Measurements from ENCODE around the gene CBLL1. TPM values are rescaled to one million over a fixed set of nuclear protein-coding genes. Genes with fewer than 3 reads are reported as not detected.

CBLL1 gene
- total and polyA plus RNA-seq, 2 of the 4 experiments (the other 2 are of a cell fraction): 15.6 to 19.0 TPM

- intact Hi-C loops (cut with micrococcal nuclease) (no loop called here), dilution Hi-C loops (cut with HindIII; ENCODE audit: low sequenced_read_pairs, unreplicated experiment) (loop anchor here (25.0 kb wide), 1 partner anchor 249 kb away; the partner anchor contains the start of gene GPR22), in situ Hi-C loops (cut with MboI; ENCODE audit: low sequenced_read_pairs) (no loop called here)
- H3K27ac ChIP-seq (ENCODE audit: insufficient read depth, low read length): no peak overlapping the region
- H2BK5ac ChIP-seq (ENCODE audit: low read depth, low read length, poor library complexity, severe bottlenecking): peak overlapping the region; percentile 69
- H4K5ac ChIP-seq (ENCODE audit: low read depth, low read length): no peak overlapping the region
- peaks cover 3% of the 10 kb centered on the region for H3K9me1 ChIP-seq (ENCODE audit: insufficient read depth, low read length)
- POLR2A ChIA-PET (ENCODE audit: unreplicated experiment): no interaction called here
- no peak overlapping the region for H3K23ac ChIP-seq (ENCODE audit: low read depth, low read length)
- no peak overlapping the region for H3K9ac ChIP-seq (ENCODE audit: low read depth, low read length)
- CTCF ChIA-PET: interaction anchor here (0.6 kb wide), 1 partner anchor 19 kb away, joined by 3 read pairs; no protein-coding TSS in a partner anchor
- H2AK9ac ChIP-seq (replicated peaks; ENCODE audit: low read depth, low read length, poor library complexity): no peak overlapping the region
- H3K36me3 ChIP-seq (ENCODE audit: control insufficient read depth, insufficient read depth, low read length): no peaks in the 10 kb centered on the region
- H3K79me1 ChIP-seq (ENCODE audit: low read depth in 1 of 2, low read length in 2 of 2): no peaks in the 10 kb centered on the region
- no CpG with 5 or more reads among the region's 1 CpG for WGBS, 2 experiments (ENCODE audit: extremely low coverage in 2 of 2, insufficient read length in 1 of 2)
- no peak overlapping the region for H2BK20ac ChIP-seq (ENCODE audit: low read depth, low read length)
- no peak overlapping the region for H2BK15ac ChIP-seq (ENCODE audit: low read depth, low read length)
- H3K4ac ChIP-seq (ENCODE audit: low read depth, low read length): no peak overlapping the region
- H3K56ac ChIP-seq (ENCODE audit: extremely low read depth, insufficient read depth, low read length): no peak overlapping the region
- H2BK120ac ChIP-seq (ENCODE audit: low read depth, low read length): no peak overlapping the region; the same call in 1 of the 2 replicates
- H3K4me1 ChIP-seq (ENCODE audit: control insufficient read depth, insufficient read depth, low read length): peaks cover 2% of the 10 kb centered on the region; the same call in 1 of the 2 replicates
- no TSS peak for BruUV-seq (replicated peaks)
- DNase-seq: peak; percentile 85
- H4K8ac ChIP-seq (ENCODE audit: low read depth in 2 of 2, low read length in 2 of 2): no peak overlapping the region
- H3K18ac ChIP-seq (ENCODE audit: low read depth, low read length): no peak overlapping the region
- no peaks in the 10 kb centered on the region for H3K27me3 ChIP-seq (ENCODE audit: control insufficient read depth, insufficient read depth, low read length)
- peak; percentile 91 for ATAC-seq (ENCODE audit: low read depth)
- no peak overlapping the region; the same call in 1 of the 2 replicates for H3K4me2 ChIP-seq (ENCODE audit: low read depth, low read length)
- no peak overlapping the region for H3K14ac ChIP-seq (replicated peaks; ENCODE audit: low read depth, low read length)
- H4K20me1 ChIP-seq (ENCODE audit: insufficient read depth, low read length): no peaks in the 10 kb centered on the region
- no peak overlapping the region for H3K4me3 ChIP-seq (ENCODE audit: insufficient read depth, low read depth, low read length)
- H2AK5ac ChIP-seq (ENCODE audit: low read depth, low read length): no peak overlapping the region
- TF ChIP-seq FOS (IDR thresholded peaks at IDR 0.05; ENCODE audit: low read depth, low read length) (no peak), CEBPB (IDR thresholded peaks at IDR 0.05; ENCODE audit: low read depth, low read length) (no peak), RFX5 (IDR thresholded peaks at IDR 0.05; ENCODE audit: low read depth, low read length) (no peak), SMC3 (IDR thresholded peaks at IDR 0.05; ENCODE audit: low read depth, low read length) (no peak), MAFK (IDR thresholded peaks at IDR 0.05; ENCODE audit: low read depth, low read length) (no peak), RAD21 (IDR thresholded peaks at IDR 0.05; ENCODE audit: low read length) (no peak)
- TF ChIP-seq, protein P1, sequence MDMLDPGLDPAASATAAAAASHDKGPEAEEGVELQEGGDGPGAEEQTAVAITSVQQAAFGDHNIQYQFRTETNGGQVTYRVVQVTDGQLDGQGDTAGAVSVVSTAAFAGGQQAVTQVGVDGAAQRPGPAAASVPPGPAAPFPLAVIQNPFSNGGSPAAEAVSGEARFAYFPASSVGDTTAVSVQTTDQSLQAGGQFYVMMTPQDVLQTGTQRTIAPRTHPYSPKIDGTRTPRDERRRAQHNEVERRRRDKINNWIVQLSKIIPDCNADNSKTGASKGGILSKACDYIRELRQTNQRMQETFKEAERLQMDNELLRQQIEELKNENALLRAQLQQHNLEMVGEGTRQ (IDR thresholded peaks at IDR 0.05; ENCODE audit: low read depth, low read length): no peak
- H4K91ac ChIP-seq (ENCODE audit: insufficient read depth, low read depth, low read length): no peak overlapping the region
- H2AFZ ChIP-seq (replicated peaks; ENCODE audit: low read length, poor library complexity): no peak overlapping the region
- H3K9me3 ChIP-seq (ENCODE audit: control insufficient read depth, insufficient read depth, low read length): no peaks in the 10 kb centered on the region
Measured at GRCh38 chr7:107711301-107711700, 32.6 kb upstream of the CBLL1 start.

Data from IMR-90 (cell line).